ENCODE measurements around the gene PADI2.

DNA sequence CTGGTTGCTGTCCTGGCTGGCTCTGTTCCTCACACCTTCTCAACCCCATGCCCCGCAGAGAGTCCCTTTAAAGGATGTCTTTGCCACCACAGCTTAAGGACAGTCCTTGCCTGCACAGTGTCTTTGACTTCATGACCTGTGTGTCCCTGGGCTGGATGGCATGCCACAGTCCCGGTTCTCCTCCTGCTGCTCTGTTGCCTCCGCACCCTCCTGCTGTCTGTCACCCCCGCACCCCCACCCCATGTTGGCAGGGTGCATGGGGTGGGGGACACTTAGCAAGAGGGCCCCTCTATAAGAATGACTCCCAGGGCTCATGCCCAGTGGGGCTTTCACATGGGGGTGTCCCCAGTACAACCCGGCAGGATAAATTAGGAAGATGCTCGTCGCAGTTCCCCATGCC lies 44.1 kb upstream of the PADI2 start:
- TF ChIP-seq CTCF (conservative IDR thresholded peaks at IDR 0.05; ENCODE audit: low read depth, low read length): no peak
- no peak for TF ChIP-seq EZH2 (IDR thresholded peaks at IDR 0.05; ENCODE audit: borderline replicate concordance, low read depth, low read length, poor library complexity, severe bottlenecking)
